ENCODE measurements around the gene RNF166. TPM values are rescaled to one million over a fixed set of nuclear protein-coding genes. Genes with fewer than 3 reads are reported as not detected.

The RNF166 gene
- polyA plus RNA-seq, 1 donor from 2014 or later = 34.4 TPM

- no peaks in the 10 kb centered on the region for H3K9me2 ChIP-seq (ENCODE audit: insufficient read depth, low read length)
- no peaks in the 10 kb centered on the region for H3F3A ChIP-seq (ENCODE audit: insufficient read depth, low read length, poor library complexity, severe bottlenecking)
- no peak overlapping the region for H3K9ac ChIP-seq (ENCODE audit: low read length)
- H3K27ac ChIP-seq (ENCODE audit: low read length) = no peak overlapping the region
- H3K79me2 ChIP-seq (replicated peaks; ENCODE audit: insufficient read depth, low read length) = no peaks in the 10 kb centered on the region
- no peaks in the 10 kb centered on the region for H3K9me3 ChIP-seq (ENCODE audit: low read length)
- no peak overlapping the region for H3K4me2 ChIP-seq (ENCODE audit: low read length)
- H2AFZ ChIP-seq (ENCODE audit: low read depth, low read length) = no peak overlapping the region
- H3K36me3 ChIP-seq (ENCODE audit: insufficient read depth, low read length) = no peaks in the 10 kb centered on the region
- no peak overlapping the region for H3K4me3 ChIP-seq (ENCODE audit: low read length)
- H4K20me1 ChIP-seq (ENCODE audit: insufficient read depth) = no peaks in the 10 kb centered on the region
- no peak for TF ChIP-seq POLR2AphosphoS5 (IDR thresholded peaks at IDR 0.05)
- TF ChIP-seq EP300 (conservative IDR thresholded peaks at IDR 0.05; ENCODE audit: poor library complexity, severe bottlenecking) = no peak
- no peak for TF ChIP-seq CTCF (IDR thresholded peaks at IDR 0.05; ENCODE audit: poor library complexity, severe bottlenecking)
- no peak for TF ChIP-seq EZH2 (IDR thresholded peaks at IDR 0.05; ENCODE audit: borderline replicate concordance, insufficient read depth, low read length, poor library complexity, severe bottlenecking)
- no peak for TF ChIP-seq TAF1 (IDR thresholded peaks at IDR 0.05; ENCODE audit: low read depth)
- TF ChIP-seq MXI1 (conservative IDR thresholded peaks at IDR 0.05; ENCODE audit: poor library complexity, severe bottlenecking) = no peak
- TF ChIP-seq RAD21 (conservative IDR thresholded peaks at IDR 0.05) = no peak
- no peak for TF ChIP-seq SMC3 (conservative IDR thresholded peaks at IDR 0.05; ENCODE audit: poor library complexity)
- TF ChIP-seq REST (IDR thresholded peaks at IDR 0.05; ENCODE audit: borderline replicate concordance) = no peak
- no peaks in the 10 kb centered on the region for H3K27me3 ChIP-seq (ENCODE audit: insufficient read depth, low read depth, low read length)
Observed at GRCh38 chr16:88732961-88733294, 26.7 kb upstream of the RNF166 start.

GRCh38 chr16:88732172-88732960 is 26.2 kb upstream of the RNF166 start:
- no peaks in the 10 kb centered on the region for H3F3A ChIP-seq (ENCODE audit: insufficient read depth, low read length, poor library complexity, severe bottlenecking)
- H4K20me1 ChIP-seq (ENCODE audit: insufficient read depth) = no peaks in the 10 kb centered on the region
- H3K9me2 ChIP-seq (ENCODE audit: insufficient read depth, low read length) = no peaks in the 10 kb centered on the region
- H3K27me3 ChIP-seq (ENCODE audit: insufficient read depth, low read depth, low read length) = no peaks in the 10 kb centered on the region
- H3K9me3 ChIP-seq (ENCODE audit: low read length) = no peaks in the 10 kb centered on the region
- no peak overlapping the region for H3K4me2 ChIP-seq (ENCODE audit: low read length)
- H3K36me3 ChIP-seq (ENCODE audit: insufficient read depth, low read length) = no peaks in the 10 kb centered on the region
- H3K9ac ChIP-seq (ENCODE audit: low read length) = no peak overlapping the region
- H3K4me3 ChIP-seq (ENCODE audit: low read length) = no peak overlapping the region
- no peaks in the 10 kb centered on the region for H3K79me2 ChIP-seq (replicated peaks; ENCODE audit: insufficient read depth, low read length)
- no peak overlapping the region for H2AFZ ChIP-seq (ENCODE audit: low read depth, low read length)
- H3K27ac ChIP-seq (ENCODE audit: low read length) = no peak overlapping the region
- TF ChIP-seq SMC3 (conservative IDR thresholded peaks at IDR 0.05; ENCODE audit: poor library complexity) = no peak
- no peak for TF ChIP-seq TAF1 (IDR thresholded peaks at IDR 0.05; ENCODE audit: low read depth)
- no peak for TF ChIP-seq CTCF (IDR thresholded peaks at IDR 0.05; ENCODE audit: poor library complexity, severe bottlenecking)
- TF ChIP-seq EP300 (conservative IDR thresholded peaks at IDR 0.05; ENCODE audit: poor library complexity, severe bottlenecking) = no peak
- no peak for TF ChIP-seq MXI1 (conservative IDR thresholded peaks at IDR 0.05; ENCODE audit: poor library complexity, severe bottlenecking)
- no peak for TF ChIP-seq REST (IDR thresholded peaks at IDR 0.05; ENCODE audit: borderline replicate concordance)
- TF ChIP-seq RAD21 (conservative IDR thresholded peaks at IDR 0.05) = no peak
- TF ChIP-seq POLR2AphosphoS5 (IDR thresholded peaks at IDR 0.05) = no peak
- TF ChIP-seq EZH2 (IDR thresholded peaks at IDR 0.05; ENCODE audit: borderline replicate concordance, insufficient read depth, low read length, poor library complexity, severe bottlenecking) = no peak

All from neural cell (in vitro differentiated cells).